Choroid plexus epithelial cell (primary cell): Measurements from ENCODE around the gene KCNQ1.

Experiments
- DNase-seq: peaks from one replicate; pipeline ENCODE4 v3.0.0-alpha.2; 2010; ENCODE audit warnings: low read depth
- H3K4me3 ChIP-seq: 2 replicates; pipeline ENCODE4 v1.5.1; 2011; ENCODE audit warnings: low read depth, mild to moderate bottlenecking, control low read depth, low read length, moderate library complexity
- TF ChIP-seq, protein P1 (sequence below): conservative IDR thresholded peaks from 2 replicates; pipeline ENCODE4 v1.5.1; 2011; ENCODE audit warnings: low read depth, mild to moderate bottlenecking, control low read depth, inconsistent platforms, low read length, moderate library complexity

The KCNQ1 gene

DNA sequence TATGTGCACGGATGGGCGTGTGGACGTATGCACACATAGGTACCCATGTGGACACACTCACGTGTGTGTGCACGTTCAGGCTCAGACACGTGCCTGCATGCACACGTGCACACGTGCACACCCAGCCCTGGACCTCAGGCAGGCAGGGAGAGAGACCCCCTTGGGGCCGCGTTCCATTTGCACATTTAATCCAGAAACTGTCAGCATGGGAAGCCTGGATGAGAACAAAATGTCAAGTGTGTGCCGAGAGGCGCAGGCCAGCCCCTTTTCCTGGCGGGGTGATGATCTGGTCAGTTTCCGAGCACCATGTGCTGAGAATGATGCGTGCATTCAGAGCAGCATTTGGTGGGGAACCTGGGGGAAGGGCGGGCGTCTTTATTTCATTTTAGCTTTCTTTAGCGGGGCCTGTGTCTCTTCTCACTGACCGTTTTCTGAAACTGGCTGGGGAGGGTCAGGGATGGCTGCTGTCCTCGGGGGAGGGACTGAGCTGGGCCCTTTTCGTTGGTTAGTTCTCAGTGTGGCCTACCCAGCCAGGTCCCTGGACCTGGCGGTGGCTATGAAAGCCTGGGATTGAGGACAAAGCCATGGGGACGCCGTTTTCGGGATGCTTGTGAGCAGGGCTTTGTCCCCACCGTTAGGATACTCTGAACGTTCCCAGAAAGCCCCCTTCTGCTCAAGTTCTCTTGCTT, 96.3 kb downstream of the KCNQ1 start:
- no peak for DNase-seq
- TF ChIP-seq, protein P1, sequence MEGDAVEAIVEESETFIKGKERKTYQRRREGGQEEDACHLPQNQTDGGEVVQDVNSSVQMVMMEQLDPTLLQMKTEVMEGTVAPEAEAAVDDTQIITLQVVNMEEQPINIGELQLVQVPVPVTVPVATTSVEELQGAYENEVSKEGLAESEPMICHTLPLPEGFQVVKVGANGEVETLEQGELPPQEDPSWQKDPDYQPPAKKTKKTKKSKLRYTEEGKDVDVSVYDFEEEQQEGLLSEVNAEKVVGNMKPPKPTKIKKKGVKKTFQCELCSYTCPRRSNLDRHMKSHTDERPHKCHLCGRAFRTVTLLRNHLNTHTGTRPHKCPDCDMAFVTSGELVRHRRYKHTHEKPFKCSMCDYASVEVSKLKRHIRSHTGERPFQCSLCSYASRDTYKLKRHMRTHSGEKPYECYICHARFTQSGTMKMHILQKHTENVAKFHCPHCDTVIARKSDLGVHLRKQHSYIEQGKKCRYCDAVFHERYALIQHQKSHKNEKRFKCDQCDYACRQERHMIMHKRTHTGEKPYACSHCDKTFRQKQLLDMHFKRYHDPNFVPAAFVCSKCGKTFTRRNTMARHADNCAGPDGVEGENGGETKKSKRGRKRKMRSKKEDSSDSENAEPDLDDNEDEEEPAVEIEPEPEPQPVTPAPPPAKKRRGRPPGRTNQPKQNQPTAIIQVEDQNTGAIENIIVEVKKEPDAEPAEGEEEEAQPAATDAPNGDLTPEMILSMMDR: no peak
- no peak overlapping the region for H3K4me3 ChIP-seq

DNA sequence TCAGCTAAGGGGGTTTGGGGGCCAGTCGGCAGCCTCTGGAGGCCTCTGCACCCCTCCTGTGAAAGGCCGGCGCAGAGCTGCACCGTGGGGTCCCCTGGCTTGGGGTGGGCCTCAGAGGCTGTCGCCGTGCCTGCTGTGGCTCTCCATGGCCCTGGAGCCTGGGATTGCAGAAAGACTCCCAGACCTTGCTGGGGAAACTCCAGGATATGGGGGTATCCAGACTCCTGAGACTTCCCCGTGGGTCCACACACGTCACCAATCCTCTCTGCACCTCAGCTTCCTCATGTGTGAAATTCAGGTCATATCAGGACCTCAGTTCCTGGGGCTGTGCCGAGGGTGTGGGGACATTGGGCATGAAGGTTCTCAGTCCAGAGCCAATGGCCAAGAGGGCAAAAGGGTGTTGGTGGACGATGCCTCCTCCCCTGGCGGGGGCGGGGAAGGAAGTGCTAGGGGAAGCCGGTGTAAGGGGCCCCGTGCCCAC, 97.1 kb downstream of the KCNQ1 start:
- TF ChIP-seq, protein P1: no peak
- H3K4me3 ChIP-seq: no peak overlapping the region
- DNase-seq: no peak

DNA sequence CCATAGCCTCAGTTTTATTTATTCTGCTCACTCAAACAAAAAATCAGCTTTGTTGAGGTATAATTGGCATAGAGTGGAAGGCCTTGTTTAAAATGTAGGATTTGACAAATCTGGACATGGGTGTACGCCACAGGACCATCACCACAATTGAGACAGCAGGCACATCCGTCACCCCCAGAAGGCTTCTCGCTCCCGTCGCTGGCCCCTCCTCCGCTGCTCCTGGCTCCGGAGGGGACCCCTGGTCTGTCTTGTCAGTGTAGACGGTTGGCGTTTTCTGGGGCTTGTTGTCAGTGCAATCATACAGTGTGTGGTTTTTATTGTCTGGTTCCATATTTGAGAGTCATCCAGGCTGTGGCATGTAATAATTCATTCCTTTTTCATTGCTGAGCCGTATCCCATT, 97.6 kb downstream of the KCNQ1 start:
- TF ChIP-seq, protein P1: no peak
- H3K4me3 ChIP-seq: no peak overlapping the region
- no peak for DNase-seq

DNA sequence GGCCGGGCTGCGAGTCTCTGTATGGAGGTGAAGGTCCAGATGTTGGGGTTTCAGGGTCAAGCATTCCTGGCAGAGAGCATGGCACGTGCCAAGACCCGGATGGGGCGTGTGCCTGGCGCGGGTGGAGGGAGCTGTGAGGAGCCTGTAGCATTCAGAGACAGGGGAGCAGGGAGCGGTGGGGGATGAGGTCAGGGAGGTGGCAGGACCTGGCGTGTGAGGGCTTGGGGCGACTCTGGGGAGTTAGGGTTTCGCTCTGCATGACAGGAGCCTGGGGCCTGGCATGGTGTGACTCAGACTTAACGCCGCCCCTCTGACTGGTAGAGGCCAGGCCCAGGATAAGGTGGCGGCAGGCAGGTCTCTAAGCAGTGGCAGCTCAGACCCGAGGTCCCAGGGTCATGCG, 103.0 kb downstream of the KCNQ1 start:
- DNase-seq: no peak
- TF ChIP-seq, protein P1: no peak
- H3K4me3 ChIP-seq: no peak overlapping the region

DNA sequence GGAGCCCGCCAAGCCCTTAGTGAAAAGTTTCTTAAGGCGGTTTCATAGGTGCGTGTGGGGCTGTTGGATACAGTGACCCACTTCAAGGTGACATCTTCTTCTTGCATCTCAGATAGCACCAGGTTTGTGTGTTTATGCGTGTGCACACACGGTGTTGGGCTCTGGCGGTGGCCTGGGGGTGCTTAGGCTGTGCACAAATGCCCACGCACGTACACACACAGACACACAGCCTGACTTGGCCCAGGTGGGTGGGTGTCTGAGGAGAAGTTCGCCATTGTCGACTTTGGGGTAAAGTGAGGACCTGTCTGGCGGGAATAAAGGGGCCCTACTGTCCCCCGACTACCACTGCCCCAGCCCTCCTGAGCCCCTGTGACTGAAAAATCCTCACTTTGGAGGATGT, 103.8 kb downstream of the KCNQ1 start:
- DNase-seq: no peak
- no peak overlapping the region for H3K4me3 ChIP-seq
- TF ChIP-seq, protein P1: no peak

DNA sequence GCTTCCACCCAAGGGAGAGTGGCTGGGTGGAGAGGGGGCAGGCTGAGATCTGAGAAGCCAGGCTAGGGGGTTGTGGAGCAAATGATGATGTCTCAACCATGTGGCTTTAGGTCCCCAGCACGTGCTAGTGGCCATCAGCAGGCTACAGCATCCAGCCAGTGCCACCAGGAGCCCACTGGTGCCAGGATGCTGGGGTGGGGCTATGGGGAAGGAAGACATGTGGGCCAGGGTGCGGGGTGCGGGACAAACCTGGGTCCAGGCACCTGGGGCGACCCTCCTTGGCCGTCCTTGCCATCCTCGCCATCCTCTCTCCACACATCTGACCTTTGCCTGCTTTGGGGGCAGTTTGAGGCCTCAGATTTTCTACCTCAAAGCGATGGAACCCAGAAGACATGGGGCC, 104.3 kb downstream of the KCNQ1 start:
- DNase-seq: no peak
- TF ChIP-seq, protein P1: no peak

DNA sequence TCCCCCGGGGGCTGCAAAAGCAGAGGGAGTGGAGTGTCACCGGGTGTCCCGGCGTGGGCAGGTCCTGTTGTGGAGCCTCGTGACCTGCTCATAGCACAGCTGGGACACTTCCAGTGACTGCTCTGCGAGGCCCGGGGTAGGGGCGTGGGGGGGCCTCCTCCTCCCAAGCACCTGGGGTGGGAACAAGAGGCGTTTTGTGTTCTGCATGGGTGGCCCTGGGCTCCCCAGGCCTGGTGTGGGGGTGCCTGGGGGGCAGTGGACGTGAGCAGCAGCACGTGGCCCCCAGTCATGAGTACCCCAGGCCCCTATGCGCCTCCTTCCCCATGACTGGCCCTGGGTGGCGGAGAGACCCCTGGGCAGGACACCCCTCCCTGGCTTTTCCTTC, 104.7 kb downstream of the KCNQ1 start:
- TF ChIP-seq, protein P1: no peak
- no peak for DNase-seq
- H3K4me3 ChIP-seq: no peak overlapping the region

More for the DNA sequence above, 104.3 kb downstream of the KCNQ1 start:
- H3K4me3 ChIP-seq: no peak overlapping the region
